Prostate gland (tissue), 2 donors: ENCODE data around the gene XRCC3.

Experiments used
- POLR2AphosphoS5 ChIP-seq: sonication (generic); formaldehyde crosslinking; IDR thresholded peaks from one replicate; pipeline ENCODE4 v1.6.1; 2017; ENCODE audit warnings: antibody characterized with exemption
- TF ChIP-seq, protein P1 (sequence below), 4 experiments: fragments of 200-600 bp in 2 of 4; fragments of 450-650 bp in 2 of 4; sonication (generic) in 2 of 4; IDR thresholded peaks; 1 replicate in 3 of 4; 2 replicates in 1 of 4; pipeline ENCODE4 v1.5.1; 2016 to 2019; ENCODE audit warnings: antibody characterized with exemption in 4 of 4, mild to moderate bottlenecking in 2 of 4, moderate library complexity in 2 of 4

GRCh38 chr14:103743691-103744090 is 28.4 kb upstream of the XRCC3 start:
- TF ChIP-seq, protein P1, sequence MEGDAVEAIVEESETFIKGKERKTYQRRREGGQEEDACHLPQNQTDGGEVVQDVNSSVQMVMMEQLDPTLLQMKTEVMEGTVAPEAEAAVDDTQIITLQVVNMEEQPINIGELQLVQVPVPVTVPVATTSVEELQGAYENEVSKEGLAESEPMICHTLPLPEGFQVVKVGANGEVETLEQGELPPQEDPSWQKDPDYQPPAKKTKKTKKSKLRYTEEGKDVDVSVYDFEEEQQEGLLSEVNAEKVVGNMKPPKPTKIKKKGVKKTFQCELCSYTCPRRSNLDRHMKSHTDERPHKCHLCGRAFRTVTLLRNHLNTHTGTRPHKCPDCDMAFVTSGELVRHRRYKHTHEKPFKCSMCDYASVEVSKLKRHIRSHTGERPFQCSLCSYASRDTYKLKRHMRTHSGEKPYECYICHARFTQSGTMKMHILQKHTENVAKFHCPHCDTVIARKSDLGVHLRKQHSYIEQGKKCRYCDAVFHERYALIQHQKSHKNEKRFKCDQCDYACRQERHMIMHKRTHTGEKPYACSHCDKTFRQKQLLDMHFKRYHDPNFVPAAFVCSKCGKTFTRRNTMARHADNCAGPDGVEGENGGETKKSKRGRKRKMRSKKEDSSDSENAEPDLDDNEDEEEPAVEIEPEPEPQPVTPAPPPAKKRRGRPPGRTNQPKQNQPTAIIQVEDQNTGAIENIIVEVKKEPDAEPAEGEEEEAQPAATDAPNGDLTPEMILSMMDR (IDR thresholded peaks at IDR 0.05) = no peak
- TF ChIP-seq POLR2AphosphoS5 = no peak
